Mammary epithelial cell (primary cell): ENCODE measurements around the gene RTN4RL1.

Experiments used
- CTCF ChIP-seq, 2 donors: IDR thresholded peaks in 1 of 2; conservative IDR thresholded peaks in 1 of 2; 2 replicates each; pipeline ENCODE4 v1.5.1; 2011 to 2012; ENCODE audit warnings: inconsistent platforms in 2 of 2, low read length in 2 of 2, mild to moderate bottlenecking in 2 of 2, control low read depth in 1 of 2, low read depth in 1 of 2; ENCODE audit not compliant: insufficient read depth in 1 of 2; ENCODE audit errors: extremely low read depth in 1 of 2
- EZH2 ChIP-seq: IDR thresholded peaks from 2 replicates; pipeline ENCODE4 v1.6.1; 2012; ENCODE audit warnings: low read length, inconsistent platforms, borderline replicate concordance

- TF ChIP-seq CTCF (conservative IDR thresholded peaks at IDR 0.05 in 1 of 2, IDR thresholded peaks at IDR 0.05 in 1 of 2; ENCODE audit: extremely low read depth in 1 of 2, insufficient read depth in 1 of 2, low read depth in 1 of 2, low read length in 2 of 2) = no peak
- no peak for TF ChIP-seq EZH2
Observed at GRCh38 chr17:2068519-2069051, 43.5 kb upstream of the RTN4RL1 start.
